HepG2 (cell line): ENCODE results near the gene STIM2. TPM values are rescaled to one million over a fixed set of nuclear protein-coding genes. Genes with fewer than 3 reads are reported as not detected.

Experiments
- ATAC-seq: fragments of 200-7000 bp; cut with Tn5 transposase; 3 replicates; pipeline ENCODE4 v1.9.1; 2020; ENCODE audit warnings: mild to moderate bottlenecking, moderate library complexity
- BruUV-seq: library from RNA; stranded (reverse); fragments of 400-500 nt; replicated peaks from 2 replicates; lab custom pipeline; 2021; lab: Mats Ljungman, UMichigan
- CTCF ChIA-PET: fragments of 300-600 bp; formaldehyde crosslinking; extraction: SDS; loops from one replicate; lab custom pipeline; 2021; ENCODE audit warnings: low total read pairs, inconsistent platforms, low intra/inter-chr PET ratio; lab: Yijun Ruan, JAX
- POLR2A ChIA-PET: fragments of 350-600 bp; sonication (Branson Sonifier 250); formaldehyde crosslinking; loops from one replicate; lab custom pipeline; 2020; ENCODE audit warnings: antibody characterized with exemption, inconsistent platforms; lab: Yijun Ruan, JAX
- DNase-seq: peaks from one replicate; pipeline ENCODE4 v3.0.0-alpha.2; 2015; ENCODE audit warnings: low spot score
- FAIRE-seq: peaks from 3 replicates; lab custom pipeline; 2011; peaks lifted over from hg19 to GRCh38; lab: Jason Lieb, UNC
- H2AFZ ChIP-seq: one replicate; pipeline ENCODE4 v1.6.1; 2011; ENCODE audit warnings: low read length, inconsistent platforms
- H3K27ac ChIP-seq: fragments of 300-600 bp; 3 replicates; pipeline ENCODE4 v1.8.0; 2011; ENCODE audit warnings: mixed run types, mild to moderate bottlenecking, mixed read lengths, low read length, inconsistent platforms; ENCODE audit not compliant: insufficient read depth; ENCODE audit errors: extremely low read length
- H3K27me3 ChIP-seq, 2 experiments: fragments of 200-600 bp in 1 of 2; 2 replicates in 1 of 2; 3 replicates in 1 of 2; pipeline versions ENCODE4 v1.6.0 to v1.8.0; 2011; ENCODE audit warnings: low read length in 2 of 2, mild to moderate bottlenecking in 2 of 2, moderate library complexity in 2 of 2, inconsistent platforms in 1 of 2; ENCODE audit not compliant: insufficient read depth in 2 of 2, control insufficient read depth in 1 of 2
- H3K36me3 ChIP-seq, 2 experiments: fragments of 200-600 bp in 1 of 2; replicated peaks in 1 of 2; 2 replicates in 1 of 2; 3 replicates in 1 of 2; pipeline versions ENCODE4 v1.5.1 to v1.8.0; 2011; ENCODE audit warnings: low read length in 2 of 2, inconsistent platforms in 1 of 2; ENCODE audit not compliant: insufficient read depth in 2 of 2, control insufficient read depth in 1 of 2
- H3K4me1 ChIP-seq: 2 replicates; pipeline ENCODE4 v1.5.1; 2012; ENCODE audit warnings: low read length, inconsistent platforms; ENCODE audit not compliant: insufficient read depth
- H3K4me2 ChIP-seq: 2 replicates; pipeline ENCODE4 v1.6.0; 2011; ENCODE audit warnings: low read depth, low read length, inconsistent platforms
- H3K4me3 ChIP-seq, 3 experiments: fragments of 200-600 bp in 1 of 3; sonication (generic), shearing (Covaris generic) in 1 of 3; replicated peaks in 1 of 3; 2 replicates each; pipeline ENCODE4 v1.5.1; 2011 to 2016; ENCODE audit warnings: low read length in 3 of 3, inconsistent platforms in 2 of 3, low read depth in 2 of 3, mild to moderate bottlenecking in 2 of 3, control low read depth in 1 of 3, mixed read lengths in 1 of 3; ENCODE audit not compliant: insufficient read depth in 1 of 3
- H3K79me2 ChIP-seq: one replicate; pipeline ENCODE4 v1.6.1; 2011; ENCODE audit warnings: low read length, inconsistent platforms; ENCODE audit not compliant: insufficient read depth
- H3K9ac ChIP-seq: 2 replicates; pipeline ENCODE4 v1.6.0; 2011; ENCODE audit warnings: mild to moderate bottlenecking, low read depth, low read length, inconsistent platforms; ENCODE audit not compliant: insufficient read depth
- H3K9me3 ChIP-seq: 2 replicates; pipeline ENCODE4 v1.5.1; 2012; ENCODE audit warnings: mild to moderate bottlenecking, low read length
- H4K20me1 ChIP-seq: 2 replicates; pipeline ENCODE4 v1.6.0; 2011; ENCODE audit warnings: inconsistent platforms, mild to moderate bottlenecking, low read length, moderate library complexity; ENCODE audit not compliant: insufficient read depth
- ARNTL ChIP-seq: sonication (generic); formaldehyde crosslinking; IDR thresholded peaks from 2 replicates; pipeline ENCODE4 v1.4.0; 2020; ENCODE audit warnings: mild to moderate bottlenecking, missing genetic modification reagents
- BCL6 ChIP-seq: IDR thresholded peaks from 2 replicates; pipeline ENCODE4 v1.6.1; 2016; ENCODE audit warnings: missing genetic modification reagents, missing compliant biosample characterization
- CTCF ChIP-seq: sonication (generic); formaldehyde crosslinking; IDR thresholded peaks from 2 replicates; pipeline ENCODE4 v1.5.0; 2020; ENCODE audit warnings: mild to moderate bottlenecking, missing genetic modification reagents, moderate library complexity
- FIP1L1 ChIP-seq: fragments of 200-400 bp; formaldehyde crosslinking; IDR thresholded peaks from 2 replicates; pipeline ENCODE4 v1.6.1; 2018; ENCODE audit warnings: low read depth, mild to moderate bottlenecking, low read length, moderate library complexity, borderline replicate concordance; ENCODE audit not compliant: insufficient read depth
- IRF9 ChIP-seq: sonication (generic); formaldehyde crosslinking; IDR thresholded peaks from 2 replicates; pipeline ENCODE4 v1.8.0; 2022; ENCODE audit warnings: missing genetic modification reagents, mild to moderate bottlenecking, borderline replicate concordance
- NCOR1 ChIP-seq: fragments of 200-600 bp; sonication (generic); IDR thresholded peaks from 2 replicates; pipeline ENCODE4 v1.7.0; 2017; ENCODE audit warnings: antibody characterized with exemption, low read length, borderline replicate concordance
- ZBTB38 ChIP-seq: sonication (generic); formaldehyde crosslinking; IDR thresholded peaks from 2 replicates; pipeline ENCODE4 v1.5.1; 2020; ENCODE audit warnings: mild to moderate bottlenecking, missing genetic modification reagents
- ZFAT ChIP-seq: sonication (generic); formaldehyde crosslinking; conservative IDR thresholded peaks from 2 replicates; pipeline ENCODE4 v1.8.1; 2023; ENCODE audit warnings: missing genetic modification reagents, inconsistent platforms
- ZKSCAN1 ChIP-seq: fragments of 150-350 bp; IDR thresholded peaks from 2 replicates; pipeline ENCODE4 v1.6.1; 2014; ENCODE audit warnings: low read length
- ZNF331 ChIP-seq: sonication (generic); formaldehyde crosslinking; IDR thresholded peaks from 2 replicates; pipeline ENCODE4 v1.4.0; 2020; ENCODE audit warnings: missing genetic modification reagents
- ZNF567 ChIP-seq: sonication (generic); formaldehyde crosslinking; IDR thresholded peaks from 2 replicates; pipeline ENCODE4 v1.8.1; 2023; ENCODE audit warnings: mild to moderate bottlenecking, missing genetic modification reagents, borderline replicate concordance
- ZNF574 ChIP-seq: sonication (generic); formaldehyde crosslinking; IDR thresholded peaks from 2 replicates; pipeline ENCODE4 v1.4.0; 2020; ENCODE audit warnings: missing genetic modification reagents
- ZNF772 ChIP-seq: sonication (generic); formaldehyde crosslinking; IDR thresholded peaks from 2 replicates; pipeline ENCODE4 v1.5.0; 2020; ENCODE audit warnings: mild to moderate bottlenecking, missing genetic modification reagents
- ZSCAN5A ChIP-seq: sonication (generic); formaldehyde crosslinking; IDR thresholded peaks from 2 replicates; pipeline ENCODE4 v1.8.0; 2022; ENCODE audit warnings: mild to moderate bottlenecking, missing genetic modification reagents, borderline replicate concordance
- WGBS: methylation state at CpG from one replicate; pipeline ENCODE4 v1.1.6; 2017; ENCODE audit warnings: low lambda C conversion rate; 5-methylcytosine and 5-hydroxymethylcytosine counted together
- in situ Hi-C: cut with HindIII; loops from 2 replicates; pipeline ENCODE4 v1.10.0; 2017; ENCODE audit warnings: low pct_unique_long_range_greater_than_20kb; ENCODE audit not compliant: extremely low pct_ligation_motif_present
- intact Hi-C: fragments of 100-400 bp; cut with micrococcal nuclease; formaldehyde crosslinking; loops from one replicate; pipeline ENCODE4 v1.10.0; 2022; ENCODE audit not compliant: unreplicated experiment
- polyA plus RNA-seq, 8 experiments: library from polyadenylated mRNA; depleted of rRNA in 3 of 8; stranded (reverse) in 7 of 8; unstranded in 1 of 8; fragments of >200 nt; fragmentation: Illumina TruSeq in 4 of 8; extraction: Trizol in 4 of 8; gene quantifications; 2 replicates each; pipeline versions ENCODE4 v1.2.1 to v1.2.3, GENCODE V29; 2011 to 2016; ENCODE audit warnings: low read depth in 4 of 8, missing spikeins in 1 of 8, mixed read lengths in 1 of 8; ENCODE audit not compliant: insufficient read depth in 1 of 8
- total RNA-seq, 5 experiments: library from RNA; depleted of rRNA; stranded (reverse); fragments of >200 nt; fragmentation: Illumina TruSeq; extraction: Trizol; gene quantifications; 2 replicates each; pipeline ENCODE4 v1.2.3, GENCODE V29; 2016; ENCODE audit warnings: low read depth in 1 of 5

STIM2 gene
- total and polyA plus RNA-seq, 2 of the 13 experiments (the other 11 are each of a cell fraction or from before 2014, with no cell fraction given), result 19.3 to 19.4 TPM

- Histone ChIP-seq H3K9ac (no peak overlapping the region), H3K27ac (no peak overlapping the region), H2AFZ (no peak overlapping the region), H3K27me3 (no peaks in the 10 kb centered on the region), H3K4me1 (no peaks in the 10 kb centered on the region), H3K79me2 (no peaks in the 10 kb centered on the region), H3K36me3 (no peaks in the 10 kb centered on the region; a peak in 1 of 5 replicates), H4K20me1 (no peaks in the 10 kb centered on the region), H3K4me3 (no peak overlapping the region), H3K4me2 (no peak overlapping the region), H3K9me3 (no peaks in the 10 kb centered on the region)
- in situ Hi-C loops (loop anchor here (25.0 kb wide), 1 partner anchor 214 kb away; no protein-coding TSS in a partner anchor), intact Hi-C loops (no loop called here)
- ChIA-PET CTCF (no interaction called here), POLR2A (no interaction called here)
- DNase-seq (no peak), FAIRE-seq (no peak), ATAC-seq (no peak; the same call in 2 of the 3 replicates)
- TF ChIP-seq BCL6 (CRISPR knock-in tag) (no peak), ZFAT (CRISPR knock-in tag) (no peak), ZNF331 (CRISPR knock-in tag) (no peak), ZNF772 (CRISPR knock-in tag) (no peak), NCOR1 (no peak), FIP1L1 (no peak), ZBTB38 (no peak), ARNTL (no peak), ZSCAN5A (CRISPR knock-in tag) (no peak), ZKSCAN1 (no peak), CTCF (CRISPR knock-in tag) (no peak), ZNF574 (CRISPR knock-in tag) (no peak), IRF9 (no peak), ZNF567 (CRISPR knock-in tag) (no peak)
- WGBS, result 96% methylated on average over 4 of the region's 4 CpGs
- BruUV-seq, result no TSS peak
Observed at GRCh38 chr4:27001398-27002164, 140.9 kb downstream of the STIM2 start.
